ENCODE results near the gene KDM7A.

DNA sequence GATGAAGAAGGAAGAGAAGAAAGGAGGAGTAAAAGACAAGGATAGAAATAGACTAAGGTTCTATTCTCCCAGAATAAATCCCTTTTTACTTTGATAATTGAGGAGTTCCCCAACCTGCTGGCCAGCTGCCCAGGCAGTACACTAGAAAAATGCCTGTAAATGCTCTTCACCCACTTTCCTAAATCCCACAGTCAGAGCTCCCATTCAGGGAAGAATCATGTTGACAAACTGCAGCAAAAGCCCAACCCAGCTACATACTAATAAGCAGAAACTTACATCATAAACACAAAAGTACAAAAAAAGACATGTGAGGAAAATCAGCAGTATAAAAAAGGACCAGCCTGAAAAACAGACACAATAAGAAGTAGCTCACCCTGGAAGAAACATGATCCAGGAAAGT lies 15.8 kb upstream of the KDM7A start:
- TF ChIP-seq, protein P1, sequence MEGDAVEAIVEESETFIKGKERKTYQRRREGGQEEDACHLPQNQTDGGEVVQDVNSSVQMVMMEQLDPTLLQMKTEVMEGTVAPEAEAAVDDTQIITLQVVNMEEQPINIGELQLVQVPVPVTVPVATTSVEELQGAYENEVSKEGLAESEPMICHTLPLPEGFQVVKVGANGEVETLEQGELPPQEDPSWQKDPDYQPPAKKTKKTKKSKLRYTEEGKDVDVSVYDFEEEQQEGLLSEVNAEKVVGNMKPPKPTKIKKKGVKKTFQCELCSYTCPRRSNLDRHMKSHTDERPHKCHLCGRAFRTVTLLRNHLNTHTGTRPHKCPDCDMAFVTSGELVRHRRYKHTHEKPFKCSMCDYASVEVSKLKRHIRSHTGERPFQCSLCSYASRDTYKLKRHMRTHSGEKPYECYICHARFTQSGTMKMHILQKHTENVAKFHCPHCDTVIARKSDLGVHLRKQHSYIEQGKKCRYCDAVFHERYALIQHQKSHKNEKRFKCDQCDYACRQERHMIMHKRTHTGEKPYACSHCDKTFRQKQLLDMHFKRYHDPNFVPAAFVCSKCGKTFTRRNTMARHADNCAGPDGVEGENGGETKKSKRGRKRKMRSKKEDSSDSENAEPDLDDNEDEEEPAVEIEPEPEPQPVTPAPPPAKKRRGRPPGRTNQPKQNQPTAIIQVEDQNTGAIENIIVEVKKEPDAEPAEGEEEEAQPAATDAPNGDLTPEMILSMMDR (IDR thresholded peaks at IDR 0.05) = no peak
- no peak for TF ChIP-seq POLR2A (IDR thresholded peaks at IDR 0.05)

All from ovary (tissue), 3 donors.